Activated naive CD4-positive, alpha-beta T cell (primary cell): ENCODE data around the gene TERC.
"Not testable (repeated sequence)": the region's sequence is repeated elsewhere in the genome, so short reads cannot be mapped to it uniquely, and the experiment has no call there.

ENCODE experiments used
- DNase-seq, 4 experiments: peaks; one replicate each; lab custom pipeline; 2025; lab: John Stamatoyannopoulos, UW

TERC gene

GRCh38 chr3:169771497-169772304, 6.8 kb upstream of the TERC start:
- DNase-seq: peak; percentile 6 to 26 (median 14)

DNA sequence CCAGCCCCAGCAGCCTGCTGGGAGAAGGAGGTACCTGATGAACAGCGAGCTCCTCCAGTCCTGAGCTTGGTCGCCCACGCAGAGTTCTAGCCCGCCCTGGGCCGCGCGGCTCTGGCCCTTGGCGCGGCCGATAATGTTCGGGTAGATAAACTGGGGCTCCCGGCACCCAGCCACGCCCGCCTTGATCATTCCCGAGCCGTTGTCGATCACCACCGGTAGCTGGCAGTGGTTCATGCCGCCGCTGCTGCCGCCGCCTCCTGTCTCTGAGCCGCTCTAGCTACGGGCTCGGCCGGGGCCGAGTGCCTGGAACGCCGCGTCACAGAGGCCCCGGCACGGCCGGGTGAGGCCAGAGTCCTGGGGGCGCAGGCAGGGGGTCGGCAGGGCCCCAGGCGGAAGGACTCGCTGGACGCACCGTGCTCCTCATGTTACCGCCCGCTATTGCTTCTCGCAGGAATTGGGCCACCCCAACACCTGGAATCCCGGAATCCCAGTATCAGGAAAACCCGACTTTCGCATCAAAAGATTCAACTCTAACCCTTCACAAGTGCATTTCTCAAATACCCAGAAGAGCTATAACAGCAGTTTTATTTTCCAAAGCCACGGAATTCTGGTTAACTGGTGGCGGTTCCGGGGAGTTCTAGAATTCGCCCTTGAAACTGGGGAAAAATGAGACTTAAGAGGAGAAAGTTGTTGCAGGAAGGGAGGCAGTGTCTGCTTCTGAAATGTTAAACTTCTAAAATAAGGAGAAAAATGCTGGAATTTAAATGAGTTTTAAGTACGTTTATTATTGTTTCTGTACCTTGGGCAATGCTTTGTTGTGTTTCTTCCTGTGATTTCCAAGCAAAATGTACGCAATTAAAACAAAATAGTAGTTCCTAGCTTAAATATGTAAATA, 4.7 kb upstream of the TERC start, which contains the start of gene ACTRT3:
Gene ACTRT3, minus strand, starts transcription at position 275 of the 895 bp plus-strand sequence. Its CDS starts 41 bp downstream, at position 234.
- peak; percentile 8 to 40 (median 20) for DNase-seq

DNA sequence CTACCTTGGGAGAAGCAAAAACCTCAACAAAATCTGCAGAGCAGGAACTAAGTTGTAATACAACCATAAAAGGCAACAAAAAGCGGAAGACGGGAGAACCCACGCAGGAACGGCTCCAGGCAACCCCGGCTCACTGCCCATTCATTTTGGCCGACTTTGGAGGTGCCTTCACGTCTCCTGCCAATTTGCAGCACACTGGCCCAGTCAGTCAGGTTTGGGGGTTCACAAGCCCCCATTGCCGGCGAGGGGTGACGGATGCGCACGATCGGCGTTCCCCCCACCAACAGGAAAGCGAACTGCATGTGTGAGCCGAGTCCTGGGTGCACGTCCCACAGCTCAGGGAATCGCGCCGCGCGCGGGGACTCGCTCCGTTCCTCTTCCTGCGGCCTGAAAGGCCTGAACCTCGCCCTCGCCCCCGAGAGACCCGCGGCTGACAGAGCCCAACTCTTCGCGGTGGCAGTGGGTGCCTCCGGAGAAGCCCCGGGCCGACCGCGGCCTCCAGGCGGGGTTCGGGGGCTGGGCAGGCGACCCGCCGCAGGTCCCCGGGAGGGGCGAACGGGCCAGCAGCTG, 463 bp downstream of the TERC start:
- peak in 3 of 4 experiments; percentile 38 to 68 (median 68) for DNase-seq

GRCh38 chr3:169760479-169760878, 4.4 kb downstream of the TERC start:
- no peak for DNase-seq

- DNase-seq: no peak
These were observed 5.6 kb downstream of the TERC start for GRCh38 chr3:169759256-169759655.

GRCh38 chr3:169758359-169758994, 6.4 kb downstream of the TERC start:
- DNase-seq: no peak

DNA sequence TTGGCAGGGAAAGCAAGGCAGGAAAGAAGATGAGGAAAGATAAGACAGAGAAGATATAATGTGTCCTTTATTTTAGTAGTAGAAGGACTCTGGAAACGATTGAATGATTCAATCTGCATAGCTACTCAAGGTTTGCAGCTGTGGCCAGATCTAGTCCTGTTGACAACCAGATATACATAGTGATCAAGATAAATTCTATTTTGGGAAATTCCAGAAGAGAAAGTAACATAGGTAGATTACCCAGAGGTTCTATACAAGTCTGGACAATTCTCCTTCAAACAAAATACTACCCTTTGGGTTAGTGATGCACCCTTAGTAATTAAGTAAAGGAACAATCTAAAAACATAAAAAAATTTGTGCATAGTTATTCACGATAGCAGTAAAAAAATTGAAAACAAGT, 9.4 kb downstream of the TERC start:
- no peak for DNase-seq

DNA sequence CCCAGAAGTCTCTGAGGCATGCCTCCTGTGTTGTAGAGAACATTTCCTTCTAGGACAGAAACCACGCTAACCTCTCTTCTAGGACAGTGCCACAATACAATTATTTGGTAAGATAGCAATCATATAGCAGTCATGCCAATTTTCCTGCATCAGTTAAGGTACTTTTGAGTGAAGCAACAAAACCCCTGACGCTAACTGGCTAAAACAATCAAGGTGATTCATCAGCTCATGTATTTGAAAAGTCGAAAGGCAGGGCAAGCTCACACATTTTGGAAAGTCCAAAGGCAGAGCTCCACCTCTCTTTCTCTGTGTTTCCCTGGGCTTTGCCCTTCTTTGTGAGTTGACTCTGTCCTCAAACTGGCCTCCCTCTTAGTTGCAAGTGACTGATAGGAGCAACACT, 10.1 kb downstream of the TERC start:
- DNase-seq: no peak

GRCh38 chr3:169751875-169752274, 13.0 kb downstream of the TERC start:
- no peak for DNase-seq

GRCh38 chr3:169750665-169751064, 14.2 kb downstream of the TERC start:
- no peak for DNase-seq

- no peak for DNase-seq
These were observed 16.2 kb downstream of the TERC start for GRCh38 chr3:169748670-169749069.

- DNase-seq: no peak
These were observed 17.9 kb downstream of the TERC start for GRCh38 chr3:169746924-169747323.

GRCh38 chr3:169744366-169745054, 20.4 kb downstream of the TERC start:
- no peak for DNase-seq

DNA sequence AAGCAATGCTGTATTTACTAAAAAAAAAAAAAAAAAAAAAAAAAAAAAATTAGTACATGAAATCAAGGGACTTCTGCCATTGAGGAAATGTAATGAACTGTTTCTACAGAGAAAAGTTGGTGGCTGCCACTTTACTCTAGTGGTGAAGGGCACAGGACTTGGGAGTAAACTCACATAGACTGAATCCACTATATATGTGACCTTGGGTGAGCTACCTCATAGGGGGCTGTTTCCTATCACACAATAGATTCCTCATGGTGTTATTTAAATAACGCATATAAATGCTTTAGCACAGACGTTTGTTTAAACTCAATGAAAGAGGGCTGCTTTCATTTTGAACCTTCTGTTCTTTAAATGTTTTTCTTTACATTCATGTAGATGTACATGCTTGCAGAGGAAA, 25.8 kb downstream of the TERC start:
- DNase-seq: no peak

DNA sequence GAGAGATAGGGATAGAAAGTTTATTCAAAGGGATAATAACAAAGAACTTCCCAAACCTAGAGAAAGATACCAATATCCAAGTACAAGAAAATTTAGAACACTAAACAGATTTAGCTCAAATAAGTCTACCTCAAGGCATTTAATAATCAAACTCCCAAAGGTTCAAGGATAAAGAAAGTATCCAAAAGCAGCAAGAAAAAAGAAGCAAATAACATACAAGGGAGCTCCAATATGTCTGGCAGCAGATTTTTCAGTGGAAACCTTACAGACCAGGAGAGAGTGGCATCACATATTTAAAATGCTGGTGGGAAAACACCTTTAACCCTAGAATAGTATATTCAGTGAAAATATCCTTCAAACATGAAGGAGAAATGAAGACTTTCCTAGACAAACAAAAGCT, 33.0 kb downstream of the TERC start:
- DNase-seq: not testable (repeated sequence)

DNA sequence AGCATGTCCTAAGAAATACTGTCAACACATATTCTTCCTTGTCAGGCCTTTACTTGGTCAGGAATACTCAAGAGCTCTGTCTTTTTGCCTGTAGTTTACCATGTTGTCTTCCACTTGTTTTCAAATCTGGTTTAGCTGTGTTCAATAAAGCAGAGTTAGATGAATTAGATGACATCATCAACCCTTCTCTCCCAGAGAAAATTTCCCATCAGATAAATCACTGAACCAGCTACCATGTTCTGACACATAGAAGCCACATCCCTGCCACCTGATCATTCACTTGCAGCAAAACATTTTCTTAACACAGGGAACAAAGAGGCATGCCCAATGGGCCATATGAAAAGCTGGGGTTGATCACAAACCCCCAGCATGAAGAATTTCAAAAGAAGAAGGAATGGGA, 42.1 kb downstream of the TERC start:
- no peak for DNase-seq

DNA sequence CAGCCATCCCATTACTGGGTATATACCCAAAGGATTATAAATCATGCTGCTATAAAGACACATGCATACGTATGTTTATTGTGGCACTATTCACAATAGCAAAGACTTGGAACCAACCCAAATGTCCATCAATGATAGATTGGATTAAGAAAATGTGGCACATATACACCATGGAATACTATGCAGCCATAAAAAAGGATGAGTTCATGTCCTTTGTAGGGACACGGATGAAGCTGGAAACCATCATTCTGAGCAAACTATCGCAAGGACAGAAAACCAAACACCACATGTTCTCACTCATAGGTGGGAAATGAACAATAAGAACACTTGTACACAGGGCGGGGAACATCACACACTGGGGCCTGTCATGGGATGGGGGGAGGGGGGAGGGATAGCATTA, 46.4 kb downstream of the TERC start:
- DNase-seq: not testable (repeated sequence)
